HG03575 (cell line): ENCODE measurements around the gene AGMO.

ENCODE experiments used
- ATAC-seq: cut with Tn5 transposase; IDR thresholded peaks from one replicate; pipeline ENCODE4 v1.9.1; 2021; ENCODE audit not compliant: unreplicated experiment, insufficient number of reproducible peaks, low FRiP score; ENCODE audit errors: extremely low read depth

AGMO gene

DNA sequence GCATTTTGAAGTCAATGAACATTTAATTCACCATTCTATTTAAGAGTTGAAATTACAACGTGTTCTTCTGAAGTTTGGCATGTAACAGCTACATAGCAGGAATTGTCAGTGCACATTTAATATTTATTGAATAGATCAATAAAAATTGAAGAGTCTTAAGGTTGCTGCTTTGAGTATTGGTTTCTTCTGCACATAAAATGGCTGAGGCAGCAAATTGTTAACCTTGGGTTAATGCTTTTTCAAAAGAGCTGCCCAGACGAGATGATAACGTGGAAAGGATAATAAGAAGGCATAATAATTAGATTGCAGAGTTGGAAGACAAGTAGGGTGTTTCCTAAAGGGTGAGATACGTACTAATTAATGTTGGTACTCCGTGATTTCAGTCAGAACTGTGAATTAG, 203.7 kb downstream of the AGMO start:
- no peak for ATAC-seq

DNA sequence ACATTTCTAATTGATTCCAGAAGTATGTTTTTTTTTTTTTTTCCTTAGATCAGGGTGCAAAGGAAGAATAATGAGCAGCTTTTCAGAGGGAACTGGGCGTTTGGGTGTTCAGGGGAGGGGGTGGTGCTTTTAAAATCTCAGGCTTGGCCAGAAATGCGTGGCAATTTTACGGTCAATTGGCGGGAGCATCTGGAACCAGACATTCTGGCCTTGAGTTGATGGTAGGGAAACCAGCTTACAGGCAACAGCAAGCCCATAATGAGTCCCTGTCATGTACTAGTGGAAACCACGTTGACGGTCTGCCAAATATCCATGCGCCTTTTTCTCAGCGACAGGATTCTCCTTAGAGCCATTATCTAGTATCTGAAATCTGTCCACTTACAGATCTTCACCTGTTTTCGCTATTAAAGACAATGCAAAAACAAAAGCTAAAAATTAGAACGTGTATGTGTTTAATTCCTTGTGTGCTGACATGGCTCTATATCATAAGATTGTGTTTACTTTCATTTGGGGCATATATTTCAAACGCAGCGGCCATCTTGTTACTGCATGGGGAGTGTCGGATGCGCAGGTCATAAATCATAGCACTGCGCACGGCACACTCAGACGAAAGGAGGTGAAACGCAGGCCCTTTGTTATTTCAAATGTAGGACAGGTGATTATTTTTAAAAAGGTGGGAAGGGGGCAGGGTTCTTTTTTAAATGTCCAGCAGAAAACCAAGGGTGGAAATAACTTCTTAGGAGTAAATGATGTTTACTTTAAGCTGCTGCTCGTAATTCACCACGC, 209.2 kb downstream of the AGMO start:
- no peak for ATAC-seq

GRCh38 chr7:15345216-15345615, 216.6 kb downstream of the AGMO start:
- ATAC-seq = no peak

DNA sequence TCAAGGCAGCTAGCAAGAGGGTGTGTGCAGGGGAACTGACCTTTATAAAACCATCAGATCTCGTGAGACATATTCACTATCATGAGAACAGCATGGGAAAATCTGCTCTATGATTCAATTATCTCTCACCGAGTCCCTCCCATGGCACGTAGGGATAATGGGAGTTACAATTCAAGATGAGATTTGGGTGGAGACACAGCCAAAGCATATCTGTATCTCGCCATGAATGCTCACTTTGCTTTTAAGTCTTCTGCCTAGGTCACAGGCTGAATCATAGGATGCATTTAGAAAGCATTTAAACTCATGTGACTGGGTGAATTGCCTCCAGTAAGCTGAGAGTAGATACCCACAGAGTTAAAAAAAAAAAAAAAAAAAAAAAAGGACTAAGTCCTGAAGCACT, 220.0 kb downstream of the AGMO start:
- ATAC-seq = no peak

DNA sequence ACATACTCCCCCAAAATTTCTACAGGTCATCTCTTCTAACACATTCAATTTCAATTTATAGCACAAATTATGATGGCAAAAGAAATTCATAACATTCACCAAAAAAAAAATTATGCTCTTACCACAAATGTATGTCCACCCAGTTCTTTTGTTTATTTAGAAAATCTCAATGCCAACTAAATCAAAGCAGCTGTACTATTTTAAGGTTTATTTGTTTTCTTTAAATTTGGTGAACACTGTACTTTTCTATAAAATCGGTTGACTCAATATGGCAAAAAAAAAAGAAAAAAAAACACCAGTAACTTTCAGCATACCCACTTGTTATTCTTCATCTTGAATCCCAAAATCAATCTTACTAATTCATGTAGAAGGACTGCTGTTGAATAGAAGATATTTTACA, 225.7 kb downstream of the AGMO start:
- ATAC-seq = no peak

DNA sequence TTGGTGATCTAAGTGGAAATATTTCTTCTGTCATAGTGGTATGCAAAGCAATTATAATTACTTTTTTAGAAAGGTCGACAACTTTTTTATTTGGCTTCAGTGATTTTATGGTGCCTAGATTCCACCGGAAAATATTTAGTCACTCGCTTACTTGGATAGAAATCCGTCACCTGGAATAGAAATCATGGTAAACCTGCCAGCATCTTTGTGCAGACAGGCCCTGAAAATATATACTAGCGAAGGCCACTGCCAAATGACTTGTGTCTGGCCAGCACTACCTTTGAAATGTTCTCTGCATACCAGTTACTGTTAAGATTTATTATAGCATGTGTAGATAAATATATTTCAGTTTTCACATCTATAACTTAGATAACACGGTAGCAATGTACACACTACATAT, 226.4 kb downstream of the AGMO start:
- ATAC-seq = no peak

GRCh38 chr7:15334536-15335263, 227.1 kb downstream of the AGMO start:
- no peak for ATAC-seq

- ATAC-seq = no peak
Observed at GRCh38 chr7:15332956-15333355, 228.9 kb downstream of the AGMO start.

DNA sequence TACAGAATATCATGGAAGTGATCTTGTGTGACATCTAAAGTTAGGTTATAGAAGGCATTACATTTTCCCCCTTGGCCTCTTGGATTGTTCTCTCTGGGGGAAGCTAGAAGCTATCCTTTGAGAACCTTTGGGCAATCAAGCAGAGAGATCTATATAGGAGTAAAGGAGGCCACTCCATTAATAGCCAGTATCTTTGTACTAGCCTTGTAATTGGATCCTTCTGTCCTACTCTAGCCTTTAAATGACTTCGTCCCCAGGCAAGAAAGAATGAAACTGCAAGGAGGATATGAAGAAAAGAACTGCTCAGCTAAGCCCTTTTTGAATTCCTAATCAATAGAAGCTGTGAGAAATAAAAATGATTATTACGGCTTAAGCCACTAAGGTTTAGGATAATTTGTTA, 230.9 kb downstream of the AGMO start:
- no peak for ATAC-seq

DNA sequence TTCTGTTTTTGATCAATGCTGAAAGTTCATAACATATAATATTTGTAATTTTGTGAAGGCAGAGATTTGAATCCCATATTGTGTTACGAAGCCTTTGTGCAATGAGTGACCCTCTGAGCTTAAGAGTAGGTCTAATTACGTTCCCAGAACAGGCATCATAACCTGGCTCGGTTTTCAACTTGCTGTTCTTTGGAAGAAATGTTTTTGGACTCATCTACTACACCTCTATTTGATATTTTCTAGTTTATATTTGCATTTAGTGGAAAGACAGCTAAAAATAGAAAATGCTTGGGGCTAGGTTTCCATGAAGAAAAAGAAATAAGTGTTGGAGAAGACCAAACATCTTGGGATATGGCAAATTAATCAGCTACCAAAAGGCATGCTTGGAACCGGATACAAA, 234.8 kb downstream of the AGMO start:
- no peak for ATAC-seq

GRCh38 chr7:15326044-15326644, 235.7 kb downstream of the AGMO start:
- no peak for ATAC-seq

GRCh38 chr7:15323550-15323949, 238.3 kb downstream of the AGMO start:
- ATAC-seq = no peak

GRCh38 chr7:15317215-15317614, 244.6 kb downstream of the AGMO start:
- no peak for ATAC-seq

GRCh38 chr7:15315678-15316077, 246.1 kb downstream of the AGMO start:
- no peak for ATAC-seq

- ATAC-seq = no peak
Observed at GRCh38 chr7:15314922-15315321, 246.9 kb downstream of the AGMO start.

DNA sequence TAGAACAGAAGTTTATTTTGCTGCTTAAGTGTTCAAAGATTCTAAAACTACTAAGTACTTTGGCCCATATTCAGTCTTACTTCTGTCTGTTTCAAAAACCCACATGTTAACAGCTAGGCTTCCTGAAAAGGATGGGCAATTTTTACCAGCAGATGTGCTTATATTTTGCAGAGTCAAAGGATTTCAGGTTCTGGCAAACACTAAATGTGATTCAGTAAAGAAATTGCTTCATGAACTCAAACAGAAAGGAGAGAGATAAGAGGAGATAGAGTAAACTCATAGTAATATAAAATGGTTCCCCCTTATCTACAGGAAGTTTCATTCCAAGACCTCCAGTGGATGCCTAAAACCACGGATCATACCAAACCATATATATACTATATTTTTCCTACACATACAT, 248.5 kb downstream of the AGMO start:
- no peak for ATAC-seq

DNA sequence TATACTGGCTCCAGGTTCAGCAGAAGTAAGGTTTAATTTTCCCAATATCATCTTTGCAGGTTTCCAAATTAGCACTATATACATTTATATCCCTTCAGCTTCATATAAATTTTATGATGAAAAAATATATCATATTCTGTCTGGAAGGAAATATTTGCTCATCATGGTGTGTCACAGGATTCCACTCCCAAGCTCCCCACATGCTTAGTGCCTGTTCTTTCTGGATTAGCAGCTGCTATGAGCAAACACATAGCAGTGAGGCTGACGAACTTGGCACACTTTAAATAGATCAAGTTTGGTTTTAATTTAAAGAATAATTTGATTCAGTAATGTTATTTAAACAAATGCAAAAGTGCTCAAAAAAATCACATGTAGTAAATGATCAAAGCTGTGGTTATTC, 251.9 kb downstream of the AGMO start:
- ATAC-seq = no peak

DNA sequence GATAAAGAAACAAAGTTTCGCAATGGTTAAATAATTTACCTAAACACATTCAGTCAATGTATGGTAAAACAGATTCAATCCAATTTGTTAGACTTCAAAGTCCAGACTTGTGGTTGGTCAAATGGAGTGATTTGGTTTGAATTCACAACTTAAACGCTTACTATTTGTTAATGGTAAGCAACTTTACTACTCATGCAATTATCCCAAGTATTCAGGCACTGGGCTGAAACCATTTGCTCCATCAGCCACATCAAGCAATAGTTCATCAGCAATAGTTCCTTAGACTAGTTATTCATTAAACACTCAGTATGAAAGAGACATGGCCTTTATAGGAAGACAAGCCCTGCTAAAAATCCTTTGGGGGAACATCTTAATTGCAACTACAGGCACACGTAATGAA, 253.0 kb downstream of the AGMO start:
- ATAC-seq = no peak

DNA sequence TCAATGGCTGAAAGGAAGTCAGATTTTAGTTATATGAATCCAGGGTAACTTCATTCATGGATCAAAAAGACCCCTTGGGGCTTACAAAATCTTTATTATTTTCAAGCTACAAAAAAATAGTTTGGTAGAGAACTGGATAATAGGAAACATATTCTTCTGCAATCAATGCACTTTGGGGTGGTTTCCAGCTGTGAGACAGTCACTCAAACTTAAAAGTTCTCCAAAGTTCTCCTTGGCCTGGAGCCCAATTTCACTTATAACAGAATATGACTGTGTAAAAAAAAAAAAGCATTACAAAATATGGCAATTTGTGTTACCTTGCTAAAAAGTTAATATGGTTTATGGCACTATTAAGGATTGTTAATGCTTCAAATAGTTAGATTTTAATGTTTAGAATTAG, 255.5 kb downstream of the AGMO start:
- ATAC-seq = no peak

DNA sequence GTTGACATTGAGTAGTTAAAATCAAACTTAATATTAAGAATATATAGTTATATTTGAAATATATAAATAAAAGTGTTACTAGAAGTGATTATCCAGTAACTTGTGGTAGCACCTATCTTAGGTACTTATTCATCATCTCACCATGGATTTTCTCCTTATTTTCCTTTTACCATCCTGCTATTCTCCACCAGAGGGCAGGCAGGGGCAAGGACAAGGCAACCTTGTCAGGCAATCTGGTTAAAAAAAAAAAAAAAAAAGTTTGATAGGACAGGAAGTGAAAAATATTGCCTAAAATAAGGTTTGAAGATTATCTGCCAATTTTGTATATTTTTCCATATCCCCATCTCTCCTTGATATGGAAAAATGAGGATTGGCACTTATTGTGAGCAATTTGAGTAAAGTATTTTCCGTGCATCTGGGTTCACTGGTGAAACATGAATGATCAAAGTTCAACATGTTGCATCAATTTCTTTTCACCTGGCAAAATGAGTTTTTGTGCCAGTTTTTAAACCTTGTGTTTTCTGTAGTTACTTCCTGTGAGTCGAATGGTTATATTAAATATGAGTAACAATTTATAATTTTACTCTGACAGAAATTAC, 256.7 kb downstream of the AGMO start:
- no peak for ATAC-seq
